ENCODE measurements around the gene MICAL3. TPM values are rescaled to one million over a fixed set of nuclear protein-coding genes. Genes with fewer than 3 reads are reported as not detected.
A peak's percentile ranks its signal among the peaks of the same experiment; 100 is the strongest.

Gene MICAL3
- total RNA-seq, 3 donors from 2014 or later: 33.9 to 39.6 (median 35.1) TPM

DNA sequence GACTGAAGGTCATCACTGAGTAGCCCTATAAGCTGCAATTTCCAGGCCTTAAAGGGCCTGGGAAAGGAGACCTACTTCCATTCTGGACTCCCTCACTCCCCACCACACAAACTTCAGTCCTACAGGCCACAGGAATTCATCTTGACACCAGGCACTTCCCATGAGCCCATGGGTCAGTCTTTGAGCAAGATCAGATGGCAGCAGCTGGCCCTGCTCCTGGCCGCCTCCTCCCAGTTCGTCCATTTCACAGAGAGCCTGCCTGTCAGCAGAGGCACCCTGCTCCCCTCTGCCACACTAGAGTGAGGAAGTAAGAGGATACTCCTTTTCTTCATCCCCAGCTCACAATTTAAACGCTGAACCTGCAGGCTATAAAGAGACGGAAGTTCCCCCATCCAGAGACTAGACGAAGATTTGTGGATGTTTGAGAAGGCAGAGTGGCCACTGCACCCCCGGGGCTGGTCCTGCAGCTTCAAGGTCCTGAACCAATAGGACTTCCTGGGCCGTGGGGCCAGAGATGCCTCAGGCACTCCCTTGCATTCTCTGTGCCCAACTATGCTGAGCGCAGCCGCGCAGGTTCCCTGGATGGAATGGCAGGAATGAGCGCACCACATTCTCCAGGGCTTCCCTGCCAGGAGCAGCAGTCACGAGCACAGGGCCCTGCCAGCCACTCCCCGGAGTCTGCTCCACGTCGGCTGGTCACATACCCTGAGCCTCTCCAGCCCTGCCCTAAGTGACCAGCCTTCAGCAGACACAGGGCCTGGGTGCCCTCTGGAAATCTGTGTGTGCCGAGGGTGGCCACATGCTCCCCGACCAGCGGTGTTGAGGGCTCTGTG, 216.6 kb downstream of the MICAL3 start:
- no peak for ATAC-seq
- Mint-ChIP-seq H3K36me3 (ENCODE audit: insufficient read depth) (peaks cover 9% of the 10 kb centered on the region), H3K4me3 (no peak overlapping the region), H3K4me1 (ENCODE audit: low read depth) (no peaks in the 10 kb centered on the region), H3K27me3 (ENCODE audit: low read depth) (no peaks in the 10 kb centered on the region), H3K9me3 (no peaks in the 10 kb centered on the region)
- no peak for DNase-seq

DNA sequence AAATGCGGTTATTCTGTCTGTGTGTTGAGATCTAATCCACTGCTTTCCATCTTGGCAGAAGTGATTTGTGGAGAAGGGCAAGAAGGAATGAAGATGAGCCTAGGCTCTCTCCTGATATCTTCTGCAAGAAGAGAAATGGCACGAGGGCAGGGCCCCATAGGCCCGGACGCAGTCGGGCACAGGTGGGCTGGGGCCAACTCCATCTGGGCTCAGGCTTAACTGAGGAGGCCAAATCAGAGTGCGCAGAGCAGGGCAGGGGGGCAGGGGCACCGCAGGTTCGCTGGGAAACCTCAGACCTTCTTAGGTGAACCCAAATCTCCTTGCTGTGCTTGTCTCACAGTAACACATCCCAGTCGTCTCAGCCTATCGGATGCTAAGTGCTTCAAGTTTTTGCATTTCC, 217.3 kb downstream of the MICAL3 start:
- no peaks in the 10 kb centered on the region for H3K9me3 Mint-ChIP-seq
- DNase-seq (no peak), ATAC-seq (no peak)
- H3K4me1 Mint-ChIP-seq (ENCODE audit: low read depth): no peaks in the 10 kb centered on the region
- peaks cover 15% of the 10 kb centered on the region for H3K36me3 Mint-ChIP-seq (ENCODE audit: insufficient read depth)
- H3K27me3 Mint-ChIP-seq (ENCODE audit: low read depth): no peaks in the 10 kb centered on the region
- H3K4me3 Mint-ChIP-seq: no peak overlapping the region

DNA sequence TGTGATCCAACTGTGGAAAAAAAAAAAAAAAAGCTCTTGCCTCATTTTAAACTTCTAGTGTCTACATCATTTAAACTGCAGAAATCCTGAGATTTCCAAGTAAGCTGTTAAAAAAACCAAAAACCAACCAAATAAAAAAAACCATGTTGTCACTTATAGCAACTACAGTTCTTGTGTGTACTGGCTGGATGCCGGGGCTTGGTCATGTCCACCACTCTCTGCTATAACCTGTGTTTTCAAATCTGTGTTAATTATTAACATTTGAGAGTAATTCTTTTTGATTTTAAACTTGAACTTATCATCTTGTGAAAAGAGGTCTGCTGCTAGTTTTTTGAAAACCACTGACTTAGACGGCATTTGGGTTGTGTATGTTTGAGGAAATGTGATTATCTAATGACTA, 217.9 kb downstream of the MICAL3 start:
- Mint-ChIP-seq H3K27me3 (ENCODE audit: low read depth) (no peaks in the 10 kb centered on the region), H3K4me1 (ENCODE audit: low read depth) (no peaks in the 10 kb centered on the region), H3K36me3 (ENCODE audit: insufficient read depth) (peaks cover 15% of the 10 kb centered on the region), H3K4me3 (no peak overlapping the region), H3K9me3 (no peaks in the 10 kb centered on the region)
- DNase-seq (no peak), ATAC-seq (no peak)

GRCh38 chr22:17804331-17805080, 219.9 kb downstream of the MICAL3 start:
- no peak for DNase-seq
- H3K4me1 Mint-ChIP-seq (ENCODE audit: low read depth): peaks cover 1% of the 10 kb centered on the region
- ATAC-seq: no peak
- H3K27me3 Mint-ChIP-seq (ENCODE audit: low read depth): no peaks in the 10 kb centered on the region
- H3K9me3 Mint-ChIP-seq: no peaks in the 10 kb centered on the region
- peaks cover 15% of the 10 kb centered on the region for H3K36me3 Mint-ChIP-seq (ENCODE audit: insufficient read depth)
- H3K4me3 Mint-ChIP-seq: no peak overlapping the region

DNA sequence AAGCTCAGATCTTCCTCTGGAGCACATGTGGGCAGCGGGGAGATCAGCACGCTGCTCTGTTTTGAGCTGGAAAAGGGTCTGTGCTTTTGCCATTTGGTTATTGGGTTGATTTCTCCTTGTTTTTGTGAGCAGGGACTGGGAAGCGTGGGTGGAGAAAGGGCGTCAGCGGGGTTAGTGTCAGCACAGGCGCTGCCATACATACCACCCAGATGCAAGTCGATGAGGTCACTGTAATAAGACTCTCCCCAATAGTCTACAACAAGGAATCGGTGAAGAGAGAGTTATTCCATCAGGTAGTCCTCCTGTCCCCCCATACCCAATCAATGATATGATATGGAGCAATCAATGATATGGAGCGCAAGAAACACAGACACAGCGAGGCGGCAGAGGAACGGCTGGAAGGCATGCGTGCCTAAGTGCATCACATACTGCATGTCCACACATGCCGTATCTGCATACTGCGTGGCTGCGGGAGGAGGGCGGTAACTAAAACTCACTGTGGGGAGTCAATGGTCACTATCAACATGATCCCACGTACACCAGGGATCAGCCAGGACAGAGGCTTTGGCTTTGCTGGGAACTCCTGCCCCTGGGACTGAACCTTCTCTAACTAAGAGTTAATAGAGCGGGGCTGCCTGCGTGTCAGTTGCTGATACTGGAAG, 220.6 kb downstream of the MICAL3 start:
- Mint-ChIP-seq H3K36me3 (ENCODE audit: insufficient read depth) (peaks cover 15% of the 10 kb centered on the region), H3K4me1 (ENCODE audit: low read depth) (peaks cover 1% of the 10 kb centered on the region), H3K4me3 (no peak overlapping the region), H3K9me3 (no peaks in the 10 kb centered on the region), H3K27me3 (ENCODE audit: low read depth) (no peaks in the 10 kb centered on the region)
- no peak for DNase-seq
- ATAC-seq: no peak

DNA sequence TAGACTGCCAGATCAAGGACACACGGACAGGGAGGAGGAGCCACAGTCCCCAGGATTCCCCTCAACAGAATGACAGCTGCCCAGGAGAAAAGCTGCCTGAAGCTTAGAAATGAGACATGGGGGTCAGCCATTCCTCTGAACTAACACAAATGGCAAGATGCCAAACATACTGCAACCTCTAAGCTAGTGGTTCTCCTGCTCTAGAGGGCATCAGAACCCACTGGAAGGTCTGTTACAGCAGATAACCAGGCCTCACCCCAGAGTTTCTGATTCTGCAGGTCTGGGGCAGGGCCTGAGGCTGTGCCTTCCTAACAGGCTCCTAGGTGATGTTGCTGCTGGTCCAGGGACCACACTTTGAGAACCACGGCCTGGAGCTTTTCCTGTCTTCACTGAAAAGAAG, 221.5 kb downstream of the MICAL3 start:
- no peak overlapping the region for H3K4me3 Mint-ChIP-seq
- DNase-seq: no peak
- no peak for ATAC-seq
- no peaks in the 10 kb centered on the region for H3K27me3 Mint-ChIP-seq (ENCODE audit: low read depth)
- H3K9me3 Mint-ChIP-seq: no peaks in the 10 kb centered on the region
- peaks cover 5% of the 10 kb centered on the region for H3K4me1 Mint-ChIP-seq (ENCODE audit: low read depth)
- peaks cover 14% of the 10 kb centered on the region for H3K36me3 Mint-ChIP-seq (ENCODE audit: insufficient read depth)

GRCh38 chr22:17802411-17802810, 221.9 kb downstream of the MICAL3 start:
- Mint-ChIP-seq H3K9me3 (no peaks in the 10 kb centered on the region), H3K36me3 (ENCODE audit: insufficient read depth) (peaks cover 10% of the 10 kb centered on the region), H3K27me3 (ENCODE audit: low read depth) (no peaks in the 10 kb centered on the region), H3K4me3 (no peak overlapping the region), H3K4me1 (ENCODE audit: low read depth) (peaks cover 5% of the 10 kb centered on the region)
- DNase-seq: no peak
- no peak for ATAC-seq

GRCh38 chr22:17797721-17798559, 226.4 kb downstream of the MICAL3 start:
- ATAC-seq (peak in 1 of 2 donors; percentile 49), DNase-seq (no peak)
- Mint-ChIP-seq H3K27me3 (ENCODE audit: low read depth) (no peaks in the 10 kb centered on the region), H3K4me3 (no peak overlapping the region), H3K9me3 (no peaks in the 10 kb centered on the region), H3K36me3 (ENCODE audit: insufficient read depth) (peaks cover 9% of the 10 kb centered on the region), H3K4me1 (ENCODE audit: low read depth) (peaks cover 7% of the 10 kb centered on the region)

DNA sequence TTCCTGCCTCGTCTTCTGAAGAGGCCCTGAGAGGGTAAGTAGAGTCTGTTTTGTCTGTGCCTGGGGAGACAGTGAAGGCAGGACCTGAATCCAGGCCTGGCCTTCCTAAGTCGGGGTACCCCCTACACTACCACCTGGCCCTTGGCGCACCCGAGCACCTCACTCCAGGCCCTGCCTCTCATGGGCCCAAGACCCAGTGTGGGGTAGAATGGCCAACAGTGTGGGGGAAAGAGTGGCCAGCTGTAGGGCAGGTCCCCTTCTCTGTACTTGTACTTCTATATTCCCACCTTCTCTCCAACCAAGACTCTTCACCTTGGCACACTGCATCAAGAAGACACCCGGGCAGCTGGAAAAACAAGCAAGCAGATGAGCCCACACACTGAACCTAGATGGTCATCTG, 227.7 kb downstream of the MICAL3 start:
- Mint-ChIP-seq H3K27me3 (ENCODE audit: low read depth) (no peaks in the 10 kb centered on the region), H3K9me3 (no peaks in the 10 kb centered on the region), H3K4me1 (ENCODE audit: low read depth) (peaks cover 7% of the 10 kb centered on the region), H3K36me3 (ENCODE audit: insufficient read depth) (peaks cover 3% of the 10 kb centered on the region), H3K4me3 (no peak overlapping the region)
- ATAC-seq: no peak
- no peak for DNase-seq

GRCh38 chr22:17795661-17796548, 228.5 kb downstream of the MICAL3 start:
- Mint-ChIP-seq H3K4me1 (ENCODE audit: low read depth) (peaks cover 7% of the 10 kb centered on the region), H3K4me3 (no peak overlapping the region), H3K27me3 (ENCODE audit: low read depth) (no peaks in the 10 kb centered on the region), H3K9me3 (no peaks in the 10 kb centered on the region), H3K36me3 (ENCODE audit: insufficient read depth) (peaks cover 3% of the 10 kb centered on the region)
- no peak for DNase-seq
- ATAC-seq: no peak

- no peak overlapping the region for H3K4me3 Mint-ChIP-seq
- DNase-seq (no peak), ATAC-seq (no peak)
- no peaks in the 10 kb centered on the region for H3K27me3 Mint-ChIP-seq (ENCODE audit: low read depth)
- H3K36me3 Mint-ChIP-seq (ENCODE audit: insufficient read depth): peaks cover 3% of the 10 kb centered on the region
- H3K9me3 Mint-ChIP-seq: no peaks in the 10 kb centered on the region
- peaks cover 7% of the 10 kb centered on the region for H3K4me1 Mint-ChIP-seq (ENCODE audit: low read depth)
These were observed 229.4 kb downstream of the MICAL3 start for GRCh38 chr22:17794726-17795542.

- Mint-ChIP-seq H3K27me3 (ENCODE audit: low read depth) (no peaks in the 10 kb centered on the region), H3K4me3 (no peak overlapping the region), H3K4me1 (ENCODE audit: low read depth) (peaks cover 3% of the 10 kb centered on the region), H3K9me3 (no peaks in the 10 kb centered on the region), H3K36me3 (ENCODE audit: insufficient read depth) (peaks cover 3% of the 10 kb centered on the region)
- ATAC-seq (no peak), DNase-seq (no peak)
These were observed 231.4 kb downstream of the MICAL3 start for GRCh38 chr22:17792854-17793434.
